ENCODE measurements around the gene MYO6.
"Not testable (repeated sequence)": the region's sequence is repeated elsewhere in the genome, so short reads cannot be mapped to it uniquely, and the experiment has no call there.

MYO6 gene

DNA sequence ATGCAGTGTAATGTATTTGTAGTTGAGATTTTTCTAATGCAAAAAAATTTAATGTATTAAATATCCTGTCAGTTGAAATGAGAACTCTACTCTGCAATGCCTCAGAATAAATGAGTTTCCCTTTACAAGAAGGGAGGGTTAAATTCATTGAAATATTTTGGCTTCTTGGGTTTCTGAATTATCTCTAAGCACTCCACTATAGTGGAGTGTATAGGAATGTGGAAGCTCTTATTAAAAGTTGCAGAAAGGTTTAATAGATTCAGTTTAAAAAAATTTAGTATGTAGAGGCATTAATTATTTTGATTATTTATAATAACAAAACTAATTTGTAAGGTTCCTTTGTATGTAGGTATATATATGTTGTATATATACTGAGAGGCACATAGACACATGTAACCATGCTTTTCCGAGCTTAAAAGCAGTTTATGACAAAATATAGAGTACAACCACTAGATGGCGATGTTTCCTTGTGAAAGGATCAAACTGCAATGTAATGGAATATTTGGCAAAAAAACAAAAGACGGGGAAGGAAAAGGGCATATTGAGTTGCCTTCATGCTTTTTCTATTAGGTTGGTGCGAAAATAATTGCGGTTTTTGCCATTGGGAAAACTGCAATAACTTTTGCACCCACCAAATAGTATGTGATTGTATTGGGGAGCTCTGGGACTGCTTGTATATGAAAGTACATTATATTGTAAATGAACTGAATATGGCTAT lies 144.2 kb downstream of the MYO6 start:
- peak; percentile 50 for DNase-seq (ENCODE audit: low spot score)

DNA sequence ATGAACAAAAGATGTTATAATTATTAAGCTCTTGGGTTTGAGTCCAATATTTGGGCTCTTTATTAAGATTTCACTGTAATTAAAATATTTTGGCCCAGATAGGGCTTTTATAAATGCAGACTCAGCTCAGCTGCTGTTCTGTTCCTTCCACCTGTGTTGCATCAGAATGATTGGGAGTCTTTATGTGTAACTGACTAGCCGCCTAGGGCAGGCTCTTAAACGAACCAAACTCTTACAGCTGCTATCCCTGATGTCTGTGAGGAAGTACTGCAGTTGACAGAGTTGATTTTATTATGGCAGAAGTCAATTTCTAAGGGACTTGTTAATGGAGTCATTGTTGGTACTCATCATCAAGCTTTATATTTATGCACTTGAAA lies 144.7 kb downstream of the MYO6 start:
- DNase-seq (ENCODE audit: low spot score): no peak

DNA sequence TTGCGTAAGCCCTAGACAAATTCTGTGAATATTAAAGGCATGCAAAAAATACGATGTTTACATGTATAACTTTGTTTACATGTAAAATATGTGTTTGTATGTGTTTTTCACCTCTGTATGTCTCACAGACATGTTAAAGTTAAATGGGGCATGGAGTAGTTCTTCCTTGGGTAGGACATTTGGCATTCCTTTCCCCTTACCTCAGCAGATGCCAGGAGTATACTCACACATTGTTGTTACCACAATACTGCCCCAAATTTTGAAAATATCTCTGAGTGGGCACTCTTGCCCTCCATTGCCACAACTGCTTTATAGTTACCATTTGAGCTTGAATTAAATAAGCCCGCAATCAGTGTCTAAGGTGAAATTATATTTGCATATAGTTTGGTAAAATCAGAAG lies 147.5 kb downstream of the MYO6 start:
- no peak for DNase-seq (ENCODE audit: low spot score)

DNA sequence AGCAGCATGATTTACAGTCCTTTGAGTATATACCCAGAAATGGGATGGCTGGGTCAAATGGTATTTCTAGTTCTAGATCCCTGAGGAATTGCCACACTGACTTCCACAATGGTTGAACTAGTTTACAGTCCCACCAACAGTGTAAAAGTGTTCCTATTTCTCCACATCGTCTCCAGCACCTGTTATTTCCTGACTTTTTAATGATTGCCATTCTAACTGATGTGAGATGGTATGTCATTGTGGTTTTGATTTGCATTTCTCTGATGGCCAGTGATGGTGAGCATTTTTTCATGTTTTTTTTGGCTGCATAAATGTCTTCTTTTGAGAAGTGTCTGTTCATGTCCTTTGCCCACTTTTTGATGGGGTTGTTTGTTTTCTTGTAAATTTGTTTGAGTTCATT lies 151.2 kb downstream of the MYO6 start:
- not testable (repeated sequence) for DNase-seq (ENCODE audit: low spot score)

DNA sequence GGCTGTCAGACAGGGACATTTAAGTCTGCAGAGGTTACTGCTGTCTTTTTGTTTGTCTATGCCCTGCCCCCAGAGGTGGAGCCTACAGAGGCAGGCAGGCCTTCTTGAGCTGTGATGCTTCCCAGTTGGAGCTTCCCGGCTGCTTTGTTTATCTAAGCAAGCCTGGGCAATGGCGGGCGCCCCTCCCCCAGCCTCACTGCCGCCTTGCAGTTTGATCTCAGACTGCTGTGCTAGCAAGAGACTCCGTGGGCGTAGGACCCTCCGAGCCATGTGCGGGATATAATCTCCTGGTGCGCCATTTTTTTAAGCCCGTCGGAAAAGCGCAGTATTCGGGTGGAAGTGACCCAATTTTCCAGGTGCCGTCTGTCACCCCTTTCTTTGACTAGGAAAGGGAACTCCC lies 156.1 kb downstream of the MYO6 start:
- not testable (repeated sequence) for DNase-seq (ENCODE audit: low spot score)

DNA sequence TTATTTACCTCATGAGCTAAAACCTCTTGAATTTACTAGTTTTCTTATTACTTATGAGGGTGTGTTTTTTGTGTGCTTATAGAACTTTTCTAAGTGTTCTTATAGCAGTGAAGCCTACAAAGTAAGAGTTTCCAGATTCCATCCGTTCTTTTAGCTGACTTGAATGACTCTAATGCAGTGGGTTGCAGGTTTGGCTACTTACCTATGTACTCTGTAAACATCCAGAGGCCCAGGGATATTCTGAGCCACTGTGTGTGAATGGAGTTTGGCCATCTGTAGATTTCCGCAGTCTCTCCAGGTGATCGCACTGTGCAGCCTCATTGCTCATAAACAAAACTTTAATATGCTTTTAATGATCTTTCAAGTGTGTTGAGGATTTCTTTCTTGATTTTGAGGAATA lies 157.8 kb downstream of the MYO6 start:
- DNase-seq (ENCODE audit: low spot score): no peak

DNA sequence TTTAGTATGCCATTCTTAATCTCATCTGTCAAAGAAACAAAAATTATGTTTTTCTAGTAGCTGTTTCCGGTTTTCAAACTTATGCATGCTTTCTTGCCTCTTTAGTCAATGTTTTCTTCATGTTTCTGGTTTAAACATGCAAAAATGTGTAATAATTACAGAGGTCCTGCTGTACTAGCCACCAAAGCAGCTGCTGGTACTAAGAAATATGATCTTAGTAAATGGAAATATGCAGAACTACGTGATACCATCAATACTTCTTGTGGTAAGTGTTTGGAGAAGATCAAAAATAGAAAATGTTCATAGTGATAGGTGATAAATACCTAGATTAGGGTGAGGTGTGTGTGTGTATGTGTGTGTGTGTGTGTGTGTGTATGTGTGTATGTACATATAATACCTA lies 158.4 kb downstream of the MYO6 start:
- DNase-seq (ENCODE audit: low spot score): no peak

DNA sequence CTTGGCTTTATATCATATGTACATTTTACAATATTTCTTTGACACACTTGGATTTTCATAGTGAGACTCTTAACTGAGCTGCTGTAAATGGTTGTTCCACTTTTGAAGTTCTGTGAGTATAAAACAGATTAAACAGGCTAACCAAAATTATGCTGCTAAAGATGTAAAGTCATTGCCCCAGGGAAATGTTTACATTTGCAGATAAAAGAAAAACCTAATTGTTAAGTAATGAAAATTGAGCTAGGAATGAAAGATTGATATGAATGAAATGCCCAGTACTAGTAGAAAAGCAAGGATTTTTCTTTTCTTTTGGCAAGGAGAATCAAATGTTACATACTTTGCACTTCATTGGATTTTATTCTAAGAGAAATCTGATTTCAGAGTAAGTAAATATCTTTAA lies 164.0 kb downstream of the MYO6 start:
- DNase-seq (ENCODE audit: low spot score): no peak

DNA sequence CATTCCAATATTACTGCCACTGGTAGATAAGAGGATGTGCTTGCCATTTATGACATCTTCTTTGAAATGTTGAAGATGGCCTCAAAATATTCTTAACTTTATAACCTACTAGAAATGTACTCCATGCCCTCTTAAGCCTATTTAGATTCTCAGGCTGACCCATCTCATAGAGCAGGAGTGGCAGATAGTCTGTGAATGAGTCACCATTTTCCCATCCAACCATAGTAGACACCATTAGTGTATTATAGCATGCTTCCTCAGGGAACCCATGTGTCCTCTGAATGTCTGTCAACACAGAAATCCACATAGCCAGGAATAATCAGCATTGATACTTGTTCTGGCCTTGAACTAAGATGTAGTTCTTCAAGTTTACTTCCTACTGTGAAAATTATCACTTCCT lies 173.2 kb downstream of the MYO6 start:
- DNase-seq (ENCODE audit: low spot score): no peak

DNA sequence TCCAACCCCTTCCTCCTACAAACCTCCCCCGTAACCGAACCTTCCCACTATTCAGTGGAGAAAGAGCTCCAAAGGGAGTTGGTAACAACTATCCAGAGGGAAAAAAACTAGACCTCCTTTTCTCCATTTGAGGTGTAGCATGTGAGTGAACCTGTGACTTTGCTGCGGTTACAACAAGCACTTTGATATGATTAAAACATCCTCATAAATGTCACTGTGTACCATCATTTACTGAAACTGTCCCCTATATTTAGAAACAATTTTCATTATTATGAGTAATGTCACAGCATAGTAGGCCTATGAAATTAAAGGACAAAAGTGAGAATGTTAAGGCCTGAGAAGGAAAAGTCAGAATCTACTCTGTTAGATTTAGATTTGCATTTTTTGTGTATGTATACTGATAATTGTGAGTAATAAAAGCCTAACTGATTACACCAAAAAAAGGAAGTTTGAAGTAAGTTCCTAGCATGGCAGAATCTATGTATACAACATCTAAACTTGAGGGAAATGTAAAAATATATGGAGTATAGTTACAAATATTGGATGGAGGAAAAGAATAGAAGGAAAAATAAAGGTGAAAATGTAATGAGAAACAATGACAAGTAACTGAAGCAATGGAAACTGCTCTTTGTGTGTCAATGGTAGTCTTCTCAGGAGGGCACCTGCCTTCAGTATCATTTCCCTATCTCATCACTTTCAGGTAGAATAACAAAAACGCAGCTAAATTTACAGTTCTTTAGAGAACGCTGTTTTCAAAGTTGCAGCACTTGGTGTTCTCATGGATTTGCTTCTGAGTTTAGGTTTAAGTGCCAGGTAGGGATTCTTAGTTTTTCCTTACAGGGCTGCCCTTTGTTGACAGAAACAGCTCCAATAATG lies 177.5 kb downstream of the MYO6 start:
- no peak for DNase-seq (ENCODE audit: low spot score)

DNA sequence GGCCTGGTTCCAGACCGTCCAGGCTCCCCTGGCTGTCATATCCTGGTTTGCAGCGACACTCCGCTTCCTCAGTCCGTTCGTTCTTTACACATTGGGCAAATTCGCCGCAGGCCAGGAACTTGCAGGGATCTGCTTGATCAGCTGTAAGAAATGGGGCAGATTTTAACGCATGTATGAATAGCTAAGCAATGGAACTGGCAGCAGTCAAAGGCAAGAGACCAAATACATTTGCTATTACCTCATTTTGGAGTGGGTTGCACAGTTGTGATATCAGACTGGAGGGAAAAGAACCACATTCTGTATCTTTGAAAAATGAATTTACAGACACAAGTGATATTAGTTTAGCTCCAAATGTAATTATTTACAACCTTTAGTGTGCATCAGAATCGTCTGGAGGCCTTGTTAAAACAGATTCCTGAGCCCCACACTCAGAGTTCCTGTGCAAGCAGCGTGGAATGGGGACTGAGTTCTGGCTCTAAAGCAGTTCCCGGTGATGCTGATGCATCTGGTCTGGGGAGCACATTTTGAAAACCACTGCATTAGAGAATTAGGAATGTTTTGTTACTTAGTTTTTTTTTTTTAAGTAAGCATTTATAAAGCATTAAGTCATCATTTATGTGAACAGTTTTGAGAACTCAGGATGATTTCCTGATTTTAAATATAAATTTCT lies 182.1 kb downstream of the MYO6 start:
- no peak for DNase-seq (ENCODE audit: low spot score)

DNA sequence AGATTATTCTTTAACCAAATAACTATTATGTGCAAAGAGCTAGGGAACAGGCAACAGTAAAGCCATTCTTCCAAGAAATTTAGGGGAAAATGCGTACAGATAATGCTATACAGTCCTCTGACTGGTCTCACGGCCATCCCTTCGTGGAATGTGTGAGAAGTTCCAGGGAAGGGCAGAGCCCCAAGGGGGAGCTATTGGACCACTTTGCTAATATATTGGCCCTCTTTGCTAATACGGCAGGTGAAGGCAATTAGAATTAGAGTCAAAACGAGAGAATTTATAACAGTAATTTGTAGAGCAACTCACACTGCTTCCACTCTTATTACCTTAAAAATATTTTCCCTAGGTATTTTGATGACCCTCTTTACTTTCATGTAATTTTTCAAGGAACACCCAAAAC lies 183.0 kb downstream of the MYO6 start:
- no peak for DNase-seq (ENCODE audit: low spot score)

DNA sequence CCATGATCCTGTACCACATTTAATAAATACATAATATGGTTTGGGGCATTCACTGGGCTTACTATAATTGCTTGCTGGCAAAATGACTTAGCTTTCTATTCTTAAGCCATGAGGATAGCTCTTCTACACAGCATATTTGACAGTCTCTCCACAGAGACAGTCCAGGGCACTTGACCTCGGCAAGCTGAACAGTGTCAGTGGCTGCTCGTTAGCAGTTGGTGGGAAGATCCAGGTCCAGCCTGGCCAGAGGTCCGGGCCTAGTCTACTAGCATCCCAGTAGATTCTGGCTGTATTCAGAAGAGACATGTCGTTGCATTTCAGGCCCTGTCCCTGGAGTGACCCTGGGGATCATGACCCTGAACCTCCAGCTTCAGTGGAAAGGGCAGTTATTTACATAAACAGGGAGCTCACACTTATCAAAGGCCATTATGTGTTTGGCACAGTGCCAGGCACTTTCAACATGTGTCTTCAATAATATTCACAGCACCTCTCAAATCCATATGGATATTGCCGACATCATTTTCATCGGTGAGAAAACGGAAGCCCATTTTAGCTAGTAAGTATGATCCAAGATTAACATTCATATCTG lies 184.4 kb downstream of the MYO6 start:
- DNase-seq (ENCODE audit: low spot score): no peak

DNA sequence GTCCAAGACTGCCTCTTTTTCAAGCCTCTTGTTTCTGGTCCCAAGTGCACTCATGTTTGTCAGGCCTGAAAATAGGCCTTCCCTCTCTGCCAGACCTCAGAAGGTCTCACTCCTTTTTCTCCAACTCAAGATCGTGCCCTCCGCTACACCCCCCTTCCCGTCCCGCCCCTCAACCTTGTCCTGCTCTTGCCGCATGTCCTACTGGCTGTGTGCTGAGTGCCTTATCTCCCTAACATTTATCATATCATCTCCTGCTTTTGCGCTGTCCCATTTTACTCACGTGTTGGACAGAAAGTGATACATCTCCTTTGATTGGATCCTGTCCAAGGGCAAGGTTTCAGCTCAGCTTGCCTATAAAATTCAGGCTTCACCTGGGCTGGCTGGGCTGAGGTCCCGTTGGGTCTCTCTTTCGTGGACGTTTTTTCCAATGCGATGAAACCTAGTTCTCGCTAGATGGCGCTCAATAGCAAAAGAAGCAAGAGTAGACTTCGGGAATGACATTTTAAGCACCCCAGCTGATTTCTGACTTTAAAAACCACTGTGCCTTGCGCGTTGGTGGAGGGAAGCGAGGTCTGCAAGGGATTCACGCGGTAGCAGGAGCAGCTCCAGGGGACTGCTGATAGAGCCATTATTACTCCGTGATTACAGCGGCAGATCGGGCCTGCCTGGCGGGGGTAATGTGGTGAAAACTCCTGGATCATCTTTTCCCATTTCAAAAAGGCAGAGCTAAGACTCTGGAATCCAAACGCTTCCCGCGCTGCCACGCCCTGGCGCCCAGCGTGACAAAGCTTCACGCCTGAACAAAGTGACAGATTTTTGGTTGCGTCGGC lies 185.8 kb downstream of the MYO6 start:
- DNase-seq (ENCODE audit: low spot score): no peak

DNA sequence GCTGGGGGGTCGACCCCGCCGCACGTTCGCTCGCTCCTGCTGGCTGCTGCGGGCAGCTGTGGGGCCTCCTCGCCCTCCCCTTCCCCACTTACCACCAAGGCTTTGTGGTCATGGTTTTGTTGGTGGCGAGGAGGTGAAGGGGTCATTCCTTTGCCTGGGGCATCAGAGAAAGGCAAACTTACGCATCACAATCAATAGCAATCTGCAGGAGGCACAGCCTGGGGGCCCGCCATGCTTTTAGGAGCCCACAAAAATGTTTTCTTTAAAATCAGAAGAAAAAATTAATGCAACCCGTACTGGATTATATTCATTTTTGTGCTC lies 186.4 kb downstream of the MYO6 start:
- no peak for DNase-seq (ENCODE audit: low spot score)

DNA sequence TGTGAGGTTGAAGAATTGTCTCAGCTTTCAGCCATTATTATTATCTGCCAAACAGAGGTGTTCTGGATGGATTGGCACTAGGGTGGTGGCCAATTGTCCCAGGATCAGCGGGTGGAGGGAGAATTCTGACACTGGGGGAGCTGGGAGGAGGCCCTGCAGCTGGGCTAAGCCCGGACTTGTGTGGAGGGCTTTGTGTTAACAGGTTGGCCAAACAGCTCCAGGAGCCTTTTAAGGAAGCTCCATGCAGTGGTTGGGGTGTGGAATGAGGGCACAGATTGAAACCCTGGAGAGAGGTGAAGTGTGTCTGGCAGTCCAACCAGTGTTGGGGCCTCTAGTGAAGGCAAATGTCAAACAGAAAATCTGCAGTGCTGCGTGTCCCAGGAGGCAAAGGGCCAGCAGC lies 187.6 kb downstream of the MYO6 start:
- no peak for DNase-seq (ENCODE audit: low spot score)

DNA sequence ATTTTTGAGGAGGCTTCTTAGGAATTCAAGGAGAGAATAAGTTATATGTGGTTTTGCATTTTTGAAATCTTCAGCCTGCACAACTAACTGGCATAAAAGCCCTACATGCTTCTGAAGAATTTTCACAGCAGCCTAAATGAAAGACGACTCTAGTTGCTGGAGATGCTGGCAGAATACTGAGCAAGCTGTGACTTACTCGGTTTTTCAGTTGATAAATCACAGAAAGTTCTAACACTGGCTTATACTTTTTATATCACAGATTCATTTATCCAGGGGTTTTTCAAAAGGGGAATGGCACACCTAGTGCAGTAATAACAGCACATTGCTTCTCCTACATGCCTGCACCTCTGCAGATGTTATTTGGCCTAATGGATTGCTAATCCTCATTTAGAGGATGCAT lies 188.8 kb downstream of the MYO6 start:
- DNase-seq (ENCODE audit: low spot score): no peak

DNA sequence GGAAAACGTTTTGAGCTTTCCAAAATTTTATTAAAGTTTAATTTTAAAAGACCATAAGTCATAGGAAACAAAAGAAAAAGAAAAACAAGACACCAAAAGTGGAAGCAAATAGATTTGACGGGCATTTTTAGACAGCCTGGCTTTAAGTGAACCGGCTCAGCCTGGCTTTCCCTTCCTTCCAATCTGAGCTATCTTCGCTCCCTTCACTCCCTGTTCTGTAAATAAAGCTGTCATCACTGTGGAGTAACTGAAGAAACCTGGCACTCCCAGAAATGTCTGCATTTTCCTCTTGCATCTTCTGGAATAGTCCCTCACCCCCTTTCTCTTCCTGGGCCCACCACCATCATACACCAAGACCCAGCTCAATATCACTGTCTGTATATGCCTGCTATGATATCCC lies 191.5 kb downstream of the MYO6 start:
- no peak for DNase-seq (ENCODE audit: low spot score)

DNA sequence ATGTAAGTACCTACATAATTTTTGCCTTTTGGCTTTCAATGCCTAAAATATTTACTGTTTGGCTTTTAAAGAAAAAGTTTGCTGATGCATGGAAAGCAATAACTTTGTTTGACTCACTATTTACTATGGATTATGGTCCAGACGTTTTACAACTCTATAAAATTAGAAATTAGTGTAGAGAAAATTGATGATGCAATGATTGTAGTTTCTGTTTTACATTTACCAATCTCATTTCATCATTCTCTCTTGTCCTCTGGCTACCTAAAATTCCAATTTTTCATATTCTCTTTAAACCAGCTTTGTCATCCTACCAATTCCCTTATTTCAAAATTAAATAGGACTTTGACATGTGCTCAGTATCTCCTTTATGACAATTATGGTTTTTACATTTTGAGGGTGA lies 192.5 kb downstream of the MYO6 start:
- DNase-seq (ENCODE audit: low spot score): no peak

DNA sequence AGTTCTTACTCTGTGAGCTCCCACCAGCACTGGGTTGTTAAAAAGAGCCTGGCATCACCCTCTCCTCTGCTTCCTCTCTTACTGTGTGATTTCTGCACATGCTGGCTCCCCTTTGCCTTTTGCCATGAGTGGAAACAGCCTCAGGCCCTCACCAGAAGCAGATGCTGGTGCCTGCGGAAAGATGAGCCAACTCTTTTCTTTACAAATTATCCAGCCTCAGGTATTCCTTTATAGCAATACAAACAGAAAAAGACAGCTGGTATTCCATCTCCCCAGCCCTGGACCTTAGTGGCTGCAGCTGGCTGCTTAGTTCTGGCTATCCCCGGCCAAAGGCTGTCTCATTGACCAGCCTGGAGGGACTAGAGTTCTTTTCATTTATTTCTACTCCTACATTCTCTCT lies 194.3 kb downstream of the MYO6 start:
- no peak for DNase-seq (ENCODE audit: low spot score)

DNA sequence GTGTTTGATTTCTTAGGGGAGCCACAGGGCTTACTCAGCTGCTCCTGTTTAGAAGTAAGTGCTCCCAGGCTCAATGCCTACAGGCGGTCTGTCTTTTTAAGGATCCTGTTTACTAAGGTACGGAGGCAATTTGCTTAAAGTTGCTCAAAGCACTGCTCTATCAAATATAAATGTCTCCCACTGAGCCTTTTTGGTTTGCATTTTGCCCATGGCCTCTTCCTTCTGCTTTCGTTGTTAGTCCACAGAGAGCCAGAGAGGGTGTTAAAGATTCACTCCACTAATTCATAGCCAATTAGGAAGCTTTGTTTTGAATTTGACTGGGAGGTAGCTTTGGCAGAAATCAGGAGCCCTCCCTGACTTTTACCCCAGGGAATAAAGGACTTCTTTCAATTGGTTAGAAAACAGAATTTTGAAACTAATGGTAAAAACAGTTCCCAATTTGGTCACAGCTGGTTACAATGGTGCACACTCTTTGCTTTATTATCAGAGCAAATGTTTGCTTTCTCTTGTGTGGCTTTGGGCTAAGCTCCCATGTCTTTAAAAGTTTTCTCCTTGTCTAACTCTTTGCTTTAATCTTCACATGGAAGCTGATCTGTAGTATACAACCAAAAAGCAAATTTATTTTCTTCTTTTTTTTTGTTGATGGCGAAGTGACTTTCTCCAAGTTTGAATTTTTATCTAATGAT lies 197.2 kb downstream of the MYO6 start:
- no peak for DNase-seq (ENCODE audit: low spot score)

Data from hematopoietic multipotent progenitor cell treated with erythropoietin and hydrocortisone succinate and interleukin-3 and kit ligand, for 17 days (in vitro differentiated cells).